Endothelial cell of umbilical vein (primary cell): ENCODE data around the gene MOGAT3. TPM values are rescaled to one million over a fixed set of nuclear protein-coding genes. Genes with fewer than 3 reads are reported as not detected.

Source experiments
- BruUV-seq: library from RNA; stranded (reverse); fragments of 400-500 nt; replicated peaks from 2 replicates; lab custom pipeline; 2021; lab: Mats Ljungman, UMichigan
- CTCF ChIA-PET: fragments of 300-600, 350-600 bp; sonication (Branson Sonifier 250); formaldehyde crosslinking; loops from one replicate; lab custom pipeline; 2021; ENCODE audit warnings: antibody characterized with exemption, inconsistent platforms; lab: Charles Lee
- POLR2A ChIA-PET: fragments of 300-600, 350-600 bp; sonication (Branson Sonifier 250); formaldehyde crosslinking; loops from one replicate; lab custom pipeline; 2021; ENCODE audit warnings: antibody characterized with exemption, inconsistent platforms; lab: Charles Lee
- DNase-seq: peaks from one replicate; pipeline ENCODE4 v3.0.0-alpha.2; 2011; ENCODE audit warnings: low read depth, low spot score
- FAIRE-seq: peaks from 2 replicates; lab custom pipeline; 2011; peaks lifted over from hg19 to GRCh38; lab: Jason Lieb, UNC
- H2AFZ ChIP-seq: 2 replicates; pipeline ENCODE4 v1.6.0; 2012; ENCODE audit warnings: low read depth, low read length, control low read depth, inconsistent platforms
- H3K27ac ChIP-seq: 2 replicates; pipeline ENCODE4 v1.5.1; 2011; ENCODE audit warnings: low read depth, mild to moderate bottlenecking, control low read depth, low read length, moderate library complexity; ENCODE audit not compliant: insufficient read depth
- H3K27me3 ChIP-seq, 2 experiments: 2 replicates each; pipeline versions ENCODE4 v1.6.0 to v1.6.1; 2011; ENCODE audit warnings: low read length in 2 of 2, mixed read lengths in 1 of 2; ENCODE audit not compliant: control insufficient read depth in 2 of 2, insufficient read depth in 2 of 2
- H3K36me3 ChIP-seq, 2 experiments: 2 replicates in 1 of 2; 3 replicates in 1 of 2; pipeline ENCODE4 v1.5.1; 2011; ENCODE audit warnings: low read length in 2 of 2, mild to moderate bottlenecking in 1 of 2, moderate library complexity in 1 of 2; ENCODE audit not compliant: control insufficient read depth in 2 of 2, insufficient read depth in 2 of 2; ENCODE audit errors: extremely low read depth in 1 of 2
- H3K4me1 ChIP-seq: 3 replicates; pipeline ENCODE4 v1.5.1; 2011; ENCODE audit warnings: mild to moderate bottlenecking, low read length; ENCODE audit not compliant: control insufficient read depth, insufficient read depth; ENCODE audit errors: extremely low read depth
- H3K4me2 ChIP-seq: 2 replicates; pipeline ENCODE4 v1.6.1; 2011; ENCODE audit warnings: low read length, control low read depth, mixed read lengths; ENCODE audit not compliant: insufficient read depth
- H3K4me3 ChIP-seq, 3 experiments: fragments of 200-600 bp in 1 of 3; sonication (generic), shearing (Covaris generic) in 1 of 3; replicated peaks in 1 of 3; 2 replicates each; pipeline ENCODE4 v1.5.1; 2011 to 2016; ENCODE audit warnings: control low read depth in 3 of 3, low read length in 3 of 3, mild to moderate bottlenecking in 2 of 3, inconsistent platforms in 1 of 3, low read depth in 1 of 3, moderate library complexity in 1 of 3; ENCODE audit not compliant: insufficient read depth in 1 of 3
- H3K79me2 ChIP-seq: 2 replicates; pipeline ENCODE4 v1.6.0; 2012; ENCODE audit warnings: low read length, inconsistent platforms; ENCODE audit not compliant: control insufficient read depth, insufficient read depth
- H3K9ac ChIP-seq: replicated peaks from 2 replicates; pipeline ENCODE3; 2011; ENCODE audit warnings: low read length, control low read depth; ENCODE audit not compliant: insufficient read depth; ENCODE audit errors: extremely low read depth
- H3K9me1 ChIP-seq: replicated peaks from 3 replicates; pipeline ENCODE4 v1.6.0; 2011; ENCODE audit warnings: mild to moderate bottlenecking, low read length; ENCODE audit not compliant: control insufficient read depth, insufficient read depth; ENCODE audit errors: extremely low read depth
- H3K9me3 ChIP-seq: replicated peaks from 2 replicates; pipeline ENCODE4 v1.5.1; 2012; ENCODE audit warnings: low read length, inconsistent platforms; ENCODE audit not compliant: control insufficient read depth, insufficient read depth
- H4K20me1 ChIP-seq: replicated peaks from 2 replicates; pipeline ENCODE3; 2011; ENCODE audit warnings: mild to moderate bottlenecking, low read length; ENCODE audit not compliant: control insufficient read depth, insufficient read depth; ENCODE audit errors: extremely low read depth
- CTCF ChIP-seq, 2 donors: IDR thresholded peaks; 1 replicate in 1 of 2; 2 replicates in 1 of 2; pipeline ENCODE4 v1.5.1; 2011; ENCODE audit warnings: low read length in 2 of 2, mild to moderate bottlenecking in 2 of 2, moderate library complexity in 2 of 2, control low read depth in 1 of 2, inconsistent platforms in 1 of 2, low read depth in 1 of 2; ENCODE audit not compliant: insufficient read depth in 1 of 2; ENCODE audit errors: extremely low read depth in 1 of 2
- EZH2 ChIP-seq: IDR thresholded peaks from 2 replicates; pipeline ENCODE4 v1.6.1; 2012; ENCODE audit warnings: borderline replicate concordance, low read depth, mild to moderate bottlenecking, moderate library complexity, low read length, inconsistent platforms; ENCODE audit not compliant: severe bottlenecking
- FOS ChIP-seq: IDR thresholded peaks from 2 replicates; pipeline ENCODE4 v1.6.1; 2011; ENCODE audit warnings: mild to moderate bottlenecking, low read length, moderate library complexity, borderline replicate concordance; ENCODE audit not compliant: insufficient read depth
- GATA2 ChIP-seq: IDR thresholded peaks from 2 replicates; pipeline ENCODE4 v1.7.0; 2011; ENCODE audit warnings: low read depth, mild to moderate bottlenecking, moderate library complexity, mixed read lengths, low read length; ENCODE audit not compliant: insufficient read length, insufficient read depth
- JUN ChIP-seq: IDR thresholded peaks from 2 replicates; pipeline ENCODE4 v1.6.1; 2011; ENCODE audit warnings: borderline replicate concordance, low read depth; ENCODE audit not compliant: insufficient read length, insufficient read depth
- MAX ChIP-seq: IDR thresholded peaks from 2 replicates; pipeline ENCODE4 v1.6.1; 2011; ENCODE audit not compliant: insufficient read depth, insufficient read length
- MYC ChIP-seq: IDR thresholded peaks from one replicate; pipeline ENCODE4 v1.6.1; 2011; ENCODE audit warnings: mild to moderate bottlenecking, low read depth, low read length
- POLR2A ChIP-seq: IDR thresholded peaks from 2 replicates; pipeline ENCODE4 v1.6.1; 2012; ENCODE audit warnings: low read depth, mild to moderate bottlenecking, control low read depth, low read length
- POLR2AphosphoS5 ChIP-seq: IDR thresholded peaks from 2 replicates; pipeline ENCODE4 v1.6.1; 2012; ENCODE audit warnings: low read depth, mild to moderate bottlenecking, control low read depth, low read length, moderate library complexity; ENCODE audit not compliant: insufficient read depth
- dilution Hi-C: fragments of 300-500 bp; cut with MboI; formaldehyde crosslinking; loops from one replicate; pipeline ENCODE4 v1.15.0; 2019; ENCODE audit warnings: low sequenced_read_pairs; ENCODE audit not compliant: extremely low pct_ligation_motif_present
- intact Hi-C: fragments of 100-400 bp; cut with micrococcal nuclease; formaldehyde crosslinking; loops from one replicate; pipeline ENCODE4 v1.10.0; 2022
- polyA plus RNA-seq, 4 experiments: library from polyadenylated mRNA; depleted of rRNA in 3 of 4; stranded (reverse) in 3 of 4; unstranded in 1 of 4; fragments of >200 nt; gene quantifications; 2 replicates each; pipeline versions ENCODE4 v1.2.1 to v1.2.3, GENCODE V29; 2011 to 2012; ENCODE audit warnings: missing spikeins in 1 of 4
- total RNA-seq: library from RNA; stranded (reverse); gene quantifications from 2 replicates; pipeline ENCODE4 v1.2.3, GENCODE V29; 2021

MOGAT3 gene
- total and polyA plus RNA-seq, 2 donors (not counting 3 experiments of a cell fraction or from before 2014, with no cell fraction given) = not detected

GRCh38 chr7:101250324-101250723 lies 49.5 kb upstream of the MOGAT3 start:
- Histone ChIP-seq H3K36me3 (peaks cover 0 to 3% of the 10 kb centered on the region in 2 experiments), H2AFZ (no peak overlapping the region), H3K9me1 (no peaks in the 10 kb centered on the region), H3K4me3 (no peak overlapping the region), H3K4me1 (peaks cover 4% of the 10 kb centered on the region), H3K27me3 (no peaks in the 10 kb centered on the region), H4K20me1 (no peaks in the 10 kb centered on the region), H3K27ac (no peak overlapping the region), H3K4me2 (peak overlapping the region; percentile 14), H3K9ac (no peak overlapping the region), H3K79me2 (peaks cover 23% of the 10 kb centered on the region), H3K9me3 (no peaks in the 10 kb centered on the region)
- intact Hi-C loops = no loop called here
- no TSS peak for BruUV-seq
- no peak for TF ChIP-seq POLR2A
- TF ChIP-seq MYC = no peak
- no peak for TF ChIP-seq EZH2
- dilution Hi-C loops = no loop called here
- DNase-seq = no peak
- CTCF ChIA-PET = interaction anchor here (1.4 kb wide), 1 partner anchor 106 kb away, joined by 4 read pairs; no protein-coding TSS in a partner anchor
- no peak for FAIRE-seq
- POLR2A ChIA-PET = no interaction called here

GRCh38 chr7:101248276-101248675 lies 47.4 kb upstream of the MOGAT3 start:
- ChIA-PET POLR2A (no interaction called here), CTCF (interaction anchor here (0.9 kb wide), 1 partner anchor 105 kb away, joined by 4 read pairs; no protein-coding TSS in a partner anchor)
- intact Hi-C loops (no loop called here), dilution Hi-C loops (no loop called here)
- H3K27me3 ChIP-seq = no peaks in the 10 kb centered on the region
- no peak overlapping the region for H2AFZ ChIP-seq
- H3K4me2 ChIP-seq = no peak overlapping the region
- peaks cover 0 to 3% of the 10 kb centered on the region in 2 experiments for H3K36me3 ChIP-seq
- no peak overlapping the region for H3K9ac ChIP-seq
- peaks cover 33% of the 10 kb centered on the region for H3K79me2 ChIP-seq
- no TSS peak for BruUV-seq
- no peaks in the 10 kb centered on the region for H3K9me1 ChIP-seq
- DNase-seq (no peak), FAIRE-seq (no peak)
- no peak overlapping the region for H3K27ac ChIP-seq
- no peak for TF ChIP-seq MAX
- no peak for TF ChIP-seq FOS
- TF ChIP-seq MYC = no peak
- no peak for TF ChIP-seq GATA2
- no peak for TF ChIP-seq CTCF (IDR thresholded peaks at IDR 0.05; ENCODE audit: extremely low read depth in 1 of 2, insufficient read depth in 1 of 2, low read depth in 1 of 2, low read length in 2 of 2)
- no peak for TF ChIP-seq EZH2
- no peak for TF ChIP-seq POLR2A
- TF ChIP-seq POLR2AphosphoS5 = no peak
- TF ChIP-seq JUN = no peak
- H3K4me3 ChIP-seq = no peak overlapping the region
- no peaks in the 10 kb centered on the region for H4K20me1 ChIP-seq
- H3K9me3 ChIP-seq = no peaks in the 10 kb centered on the region
- peaks cover 17% of the 10 kb centered on the region for H3K4me1 ChIP-seq
